Small intestine (tissue), 7 donors: ENCODE data around the gene TEX29. TPM values are rescaled to one million over a fixed set of nuclear protein-coding genes. Genes with fewer than 3 reads are reported as not detected.

Experiments used
- DNase-seq, 2 donors: peaks; one replicate each; pipeline versions ENCODE4 v3.0.0 to v3.0.0-alpha.2; 2013
- FAIRE-seq: peaks from 2 replicates; lab custom pipeline; 2012; peaks lifted over from hg19 to GRCh38; lab: Jason Lieb, UNC
- H3K27ac ChIP-seq, 3 donors: one replicate each; pipeline ENCODE4 v1.5.1; 2013; ENCODE audit warnings: low read length in 2 of 3, mild to moderate bottlenecking in 2 of 3, control low read depth in 1 of 3, inconsistent platforms in 1 of 3, low read depth in 1 of 3, moderate library complexity in 1 of 3
- H3K27me3 ChIP-seq, 3 donors: one replicate each; pipeline ENCODE4 v1.6.1; 2013; ENCODE audit warnings: low read length in 3 of 3, inconsistent platforms in 1 of 3; ENCODE audit not compliant: control insufficient read depth in 3 of 3, insufficient read depth in 3 of 3
- H3K36me3 ChIP-seq, 3 donors: one replicate each; pipeline ENCODE4 v1.6.1; 2013; ENCODE audit warnings: low read length in 3 of 3, inconsistent platforms in 1 of 3, low read depth in 1 of 3, mild to moderate bottlenecking in 1 of 3, moderate library complexity in 1 of 3; ENCODE audit not compliant: control insufficient read depth in 3 of 3, insufficient read depth in 2 of 3
- H3K4me1 ChIP-seq, 3 donors: one replicate each; pipeline ENCODE4 v1.6.1; 2013; ENCODE audit warnings: low read length in 2 of 3, inconsistent platforms in 1 of 3, low read depth in 1 of 3, mild to moderate bottlenecking in 1 of 3, moderate library complexity in 1 of 3; ENCODE audit not compliant: control insufficient read depth in 3 of 3, insufficient read depth in 2 of 3
- H3K4me3 ChIP-seq, 3 donors: one replicate each; pipeline ENCODE4 v1.5.1; 2013; ENCODE audit warnings: low read length in 3 of 3, control low read depth in 1 of 3, inconsistent platforms in 1 of 3, low read depth in 1 of 3, mild to moderate bottlenecking in 1 of 3, moderate library complexity in 1 of 3
- H3K9me3 ChIP-seq, 2 donors: one replicate each; pipeline ENCODE4 v1.6.1; 2013; ENCODE audit warnings: low read depth in 1 of 2, low read length in 1 of 2; ENCODE audit not compliant: control insufficient read depth in 2 of 2, insufficient read depth in 1 of 2
- WGBS, 3 donors: extraction: QIAGEN DNeasy Blood & Tissue Kit; methylation state at CpG; one replicate each; pipeline ENCODE4 v1.1.7; 2013; 5-methylcytosine and 5-hydroxymethylcytosine counted together
- polyA plus RNA-seq, 4 donors: library from polyadenylated mRNA; stranded (reverse) in 3 of 4; unstranded in 1 of 4; fragments of 200-250 nt in 3 of 4; fragments of 120-200 nt in 1 of 4; gene quantifications; one replicate each; pipeline versions ENCODE4 v1.2.1 to v1.2.3, GENCODE V29; 2013
- donor health status: healthy with polysubstance abuse.
- donor health status: control.
- donor health status: control.
- donor health status: Bipolar disorder and iron deficiency.
- donor health status: healthy.

The TEX29 gene
- polyA plus RNA-seq, 4 donors = 0.15 to 5.8 (median 1.7) TPM

GRCh38 chr13:111392486-111392885, 72.0 kb downstream of the TEX29 start:
- H3K27me3 ChIP-seq = no peaks in the 10 kb centered on the region
- no peaks in the 10 kb centered on the region for H3K36me3 ChIP-seq
- no peak overlapping the region for H3K27ac ChIP-seq
- FAIRE-seq (no peak), DNase-seq (no peak)
- no peak overlapping the region for H3K4me3 ChIP-seq
- H3K9me3 ChIP-seq = no peaks in the 10 kb centered on the region
- no peaks in the 10 kb centered on the region for H3K4me1 ChIP-seq
- WGBS, 3 donors = 83 to 85% (median 83%) methylated on average over 9 of the region's 9 CpGs

- no peak for DNase-seq
- WGBS, 3 donors = 81 to 85% (median 82%) methylated on average over 8 of the region's 8 CpGs
- no peak overlapping the region for H3K4me3 ChIP-seq
- H3K27ac ChIP-seq = no peak overlapping the region
- FAIRE-seq = no peak
- H3K4me1 ChIP-seq = no peaks in the 10 kb centered on the region
- no peaks in the 10 kb centered on the region for H3K36me3 ChIP-seq
- no peaks in the 10 kb centered on the region for H3K9me3 ChIP-seq
- no peaks in the 10 kb centered on the region for H3K27me3 ChIP-seq
Observed at GRCh38 chr13:111393221-111393790, 72.9 kb downstream of the TEX29 start.

Other genes with a start within 250 kb of the TEX29 start
- gene ARHGEF7, start 205.3 kb upstream of the TEX29 start, polyA plus RNA-seq = 10 to 100 TPM; 21.6 to 76.4 (median 24.7) TPM